ENCODE data around the gene MRAP2. TPM values are rescaled to one million over a fixed set of nuclear protein-coding genes. Genes with fewer than 3 reads are reported as not detected.
A peak's percentile ranks its signal among the peaks of the same experiment; 100 is the strongest.
"Not testable (repeated sequence)": the region's sequence is repeated elsewhere in the genome, so short reads cannot be mapped to it uniquely, and the experiment has no call there.

MRAP2 gene
- total RNA-seq, 1 donor: 5.8 TPM

- H3K4me3 ChIP-seq (ENCODE audit: low read depth, low read length): no peak overlapping the region
- DNase-seq (ENCODE audit: low read depth): peak; percentile 83
- no peak for TF ChIP-seq CTCF (IDR thresholded peaks at IDR 0.05; ENCODE audit: insufficient read depth, low read length)
These were observed 6.0 kb upstream of the MRAP2 start for GRCh38 chr6:84027340-84028181.

GRCh38 chr6:84028350-84028749 is 5.2 kb upstream of the MRAP2 start:
- DNase-seq (ENCODE audit: low read depth): no peak
- no peak for TF ChIP-seq CTCF (IDR thresholded peaks at IDR 0.05; ENCODE audit: insufficient read depth, low read length)
- no peak overlapping the region for H3K4me3 ChIP-seq (ENCODE audit: low read depth, low read length)

GRCh38 chr6:84032000-84032399 is 1.6 kb upstream of the MRAP2 start:
- not testable (repeated sequence) for DNase-seq (ENCODE audit: low read depth); H3K4me3 ChIP-seq (ENCODE audit: low read depth, low read length)

- TF ChIP-seq CTCF (IDR thresholded peaks at IDR 0.05; ENCODE audit: insufficient read depth, low read length): no peak
- no peak for DNase-seq (ENCODE audit: low read depth)
- H3K4me3 ChIP-seq (ENCODE audit: low read depth, low read length): no peak overlapping the region
These were observed 1.9 kb downstream of the MRAP2 start for GRCh38 chr6:84035484-84035883.

- H3K4me3 ChIP-seq (ENCODE audit: low read depth, low read length): no peak overlapping the region
- TF ChIP-seq CTCF (IDR thresholded peaks at IDR 0.05; ENCODE audit: insufficient read depth, low read length): no peak
- DNase-seq (ENCODE audit: low read depth): no peak
These were observed 4.0 kb downstream of the MRAP2 start for GRCh38 chr6:84037425-84038089.

- TF ChIP-seq CTCF (IDR thresholded peaks at IDR 0.05; ENCODE audit: insufficient read depth, low read length): no peak
- DNase-seq (ENCODE audit: low read depth): no peak
- no peak overlapping the region for H3K4me3 ChIP-seq (ENCODE audit: low read depth, low read length)
These were observed 9.0 kb downstream of the MRAP2 start for GRCh38 chr6:84042603-84043002.

- no peak for DNase-seq (ENCODE audit: low read depth)
- H3K4me3 ChIP-seq (ENCODE audit: low read depth, low read length): no peak overlapping the region
- no peak for TF ChIP-seq CTCF (IDR thresholded peaks at IDR 0.05; ENCODE audit: insufficient read depth, low read length)
These were observed 10.0 kb downstream of the MRAP2 start for GRCh38 chr6:84043555-84043954.

All from fibroblast of the aortic adventitia (primary cell).